SIG-M5 treated with dmso at 0.1 percent for 504 hours (cell line): ENCODE measurements around the gene CHD9.
A peak's percentile ranks its signal among the peaks of the same experiment; 100 is the strongest.

Experiments
- DNase-seq: peaks from one replicate; lab custom pipeline; 2025; ENCODE audit not compliant: unreplicated experiment; lab: John Stamatoyannopoulos, UW

Gene CHD9

DNA sequence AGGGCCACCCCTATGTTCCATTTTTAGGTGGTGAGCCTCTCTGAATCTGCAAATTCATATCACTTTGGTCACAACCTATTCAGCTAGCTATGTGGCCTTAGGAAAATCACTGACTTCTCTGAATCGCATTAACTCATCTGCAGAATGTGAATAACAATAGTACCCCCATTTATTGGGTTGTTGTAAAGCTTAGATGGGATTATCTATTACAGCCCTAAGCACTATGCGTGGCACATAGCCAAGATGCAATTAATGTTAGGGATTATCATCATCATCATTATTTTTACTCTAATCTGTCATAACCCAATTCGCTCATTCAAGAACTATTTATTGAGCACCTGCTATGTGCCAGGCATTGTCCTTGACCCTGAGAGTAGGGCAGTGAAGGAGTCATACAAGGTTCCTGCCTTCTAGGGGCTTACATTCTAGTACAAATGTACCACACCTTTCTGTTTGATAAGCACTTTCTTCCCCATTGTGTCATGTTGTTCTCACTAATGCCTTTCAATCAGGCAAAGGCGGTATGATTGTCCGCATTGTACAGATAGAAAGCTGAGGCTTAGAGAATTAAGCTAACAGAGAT lies 38.5 kb downstream of the CHD9 start:
- DNase-seq: no peak

DNA sequence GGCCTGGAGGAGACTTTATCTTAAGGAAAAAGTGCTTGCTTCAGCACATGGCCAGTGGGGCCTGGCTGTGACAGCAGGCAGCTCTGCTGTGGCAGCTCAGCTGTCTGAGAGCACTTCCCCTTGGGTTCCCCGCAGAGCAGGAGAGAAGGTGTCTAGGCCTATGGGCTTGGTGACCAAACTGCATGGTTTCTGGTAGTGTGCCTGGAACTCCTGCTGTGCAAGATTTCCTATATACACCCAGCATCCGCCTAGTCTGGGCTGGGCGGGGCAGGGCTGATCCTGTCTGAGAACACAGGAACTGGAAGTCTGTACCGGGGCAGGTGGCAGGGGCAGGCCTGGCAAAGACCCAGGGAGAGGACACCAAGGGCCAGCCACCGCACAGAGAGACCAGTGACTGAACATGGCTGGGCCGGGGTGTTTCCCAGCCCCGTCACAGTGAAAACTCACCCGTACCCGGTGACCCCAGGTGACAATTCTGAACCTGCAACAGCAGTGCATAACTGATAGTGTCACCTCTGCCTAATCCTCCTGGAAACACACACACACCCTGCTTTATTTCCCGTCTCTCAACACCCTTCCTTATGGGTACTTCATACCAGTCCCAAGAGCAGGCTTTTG lies 39.3 kb downstream of the CHD9 start:
- peak; percentile 77 for DNase-seq

DNA sequence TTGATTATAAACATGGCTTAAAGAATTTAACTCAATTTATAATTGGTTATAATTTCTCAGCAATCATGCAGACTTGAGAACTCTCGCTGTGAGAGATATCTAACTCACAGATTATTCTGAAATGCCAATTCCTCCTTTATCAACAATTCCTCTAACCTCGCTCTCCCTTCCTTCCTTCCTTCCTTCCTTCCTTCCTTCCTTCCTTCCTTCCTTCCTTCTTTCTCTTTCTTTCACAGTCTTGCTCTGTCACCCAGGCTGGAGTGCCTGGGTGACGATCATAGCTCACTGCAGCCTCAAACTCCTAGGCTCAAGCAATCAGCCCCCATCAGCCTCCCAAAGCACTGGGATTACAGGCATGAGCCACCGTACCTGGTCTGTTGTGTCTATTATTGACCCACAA lies 42.4 kb downstream of the CHD9 start:
- no peak for DNase-seq

- peak; percentile 87 for DNase-seq
Observed at GRCh38 chr16:53098526-53099317, 43.9 kb downstream of the CHD9 start.

DNA sequence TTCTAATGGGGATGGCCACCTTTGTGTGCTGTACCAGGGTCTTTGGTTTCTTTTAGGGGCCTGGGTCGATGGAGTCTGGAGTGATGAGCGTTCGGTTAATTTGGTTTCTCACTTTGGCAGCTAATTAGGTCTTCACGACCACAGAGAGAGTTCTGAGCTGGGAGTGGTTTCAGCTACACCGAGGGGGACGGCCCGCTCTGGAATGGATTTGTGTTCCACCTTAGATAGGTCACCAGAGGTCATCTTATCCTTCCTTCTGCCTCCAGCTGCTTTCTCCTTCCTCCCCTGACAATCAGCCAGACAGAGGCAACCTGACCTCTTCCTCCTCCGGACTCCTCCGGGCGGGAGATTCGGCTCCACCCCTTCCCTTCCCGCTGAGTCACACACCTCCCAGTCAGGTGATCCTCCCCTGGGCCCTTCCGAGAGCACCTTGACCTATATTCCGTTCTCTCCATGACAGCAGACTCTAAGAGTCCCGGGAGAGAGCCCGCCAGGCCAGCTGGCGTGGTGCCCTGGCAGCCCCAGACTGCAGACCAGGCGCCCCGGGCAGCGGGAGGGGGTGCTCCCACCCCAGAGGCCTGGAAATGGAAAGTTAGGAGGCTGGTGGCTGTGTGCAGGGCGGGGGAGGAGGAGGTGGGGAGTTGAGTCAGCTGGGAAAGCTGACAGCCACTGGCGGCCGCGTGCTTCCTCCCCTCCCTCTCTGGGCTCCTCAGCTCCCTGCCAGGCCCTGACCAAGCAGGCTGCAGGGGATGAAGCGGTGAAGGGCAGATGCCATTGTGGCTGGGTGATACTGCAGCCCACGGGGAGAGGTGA lies 44.7 kb downstream of the CHD9 start:
- DNase-seq: peak; percentile 57

DNA sequence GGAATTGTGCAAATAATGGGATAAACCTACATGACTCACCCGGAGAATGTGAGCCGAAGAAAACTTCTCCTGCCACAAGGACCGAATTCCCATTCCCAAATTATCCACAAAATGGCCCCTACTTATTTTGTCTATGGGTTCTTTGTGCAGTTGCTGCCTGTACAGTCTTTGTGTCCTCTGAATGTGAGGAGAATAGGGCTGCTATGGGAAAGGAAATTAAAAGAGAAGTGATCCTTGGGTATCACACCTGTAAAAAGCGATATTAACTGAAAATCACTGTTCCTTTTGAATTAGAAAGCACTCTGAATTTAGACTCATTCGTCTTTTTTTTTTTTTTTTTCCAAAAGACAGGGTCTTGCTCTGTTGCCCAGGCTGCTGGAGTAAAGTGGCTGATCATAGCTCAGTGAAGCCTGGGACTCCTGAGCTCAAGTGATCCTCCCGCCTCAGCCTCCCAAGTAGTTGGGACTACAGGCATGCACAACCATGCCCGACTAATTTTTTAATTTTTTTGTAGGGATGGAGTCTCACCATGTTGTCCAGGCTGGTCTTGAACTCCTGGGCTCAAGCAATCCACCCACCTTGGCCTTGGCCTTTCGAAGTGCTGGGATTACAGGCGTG lies 45.4 kb downstream of the CHD9 start:
- DNase-seq: no peak

DNA sequence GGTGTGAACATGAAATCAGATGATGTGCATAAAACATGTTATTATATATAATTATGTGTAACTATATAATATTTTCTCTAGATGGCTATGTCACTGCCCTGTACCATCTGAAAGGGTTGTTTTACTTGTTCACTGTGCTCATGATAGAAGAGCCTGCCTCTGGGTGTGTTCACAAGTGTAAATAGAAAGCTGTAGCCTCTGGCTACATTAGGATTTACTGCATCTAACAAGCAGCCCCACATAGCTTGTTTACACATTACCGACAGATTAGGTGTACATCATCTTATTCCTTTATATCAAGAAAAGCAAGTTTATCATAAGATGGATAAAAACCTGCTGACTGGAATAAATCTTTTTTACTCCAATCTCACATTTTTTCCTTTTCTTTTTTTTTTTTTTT lies 46.1 kb downstream of the CHD9 start:
- DNase-seq: peak; percentile 19

DNA sequence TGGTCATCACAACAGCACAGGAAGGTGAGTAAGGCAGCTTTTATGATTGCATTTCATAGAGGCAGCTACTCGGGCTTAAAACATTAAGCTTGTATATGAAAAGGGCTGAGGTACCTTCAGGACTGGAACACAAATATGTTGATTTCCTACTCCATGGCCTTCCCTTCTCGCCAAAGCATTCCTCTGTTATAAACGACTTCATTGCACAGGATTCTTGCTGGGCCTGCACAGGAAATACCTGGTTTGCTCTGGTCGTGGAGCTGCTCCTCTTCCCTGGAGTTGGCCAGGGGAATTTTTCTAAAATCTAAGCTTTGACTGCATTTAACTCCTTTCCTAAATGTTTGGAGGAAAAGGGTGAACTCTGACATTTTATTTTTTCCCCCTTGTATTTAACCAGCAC lies 49.0 kb downstream of the CHD9 start:
- DNase-seq: no peak

- no peak for DNase-seq
Observed at GRCh38 chr16:53105565-53105964, 50.8 kb downstream of the CHD9 start.

DNA sequence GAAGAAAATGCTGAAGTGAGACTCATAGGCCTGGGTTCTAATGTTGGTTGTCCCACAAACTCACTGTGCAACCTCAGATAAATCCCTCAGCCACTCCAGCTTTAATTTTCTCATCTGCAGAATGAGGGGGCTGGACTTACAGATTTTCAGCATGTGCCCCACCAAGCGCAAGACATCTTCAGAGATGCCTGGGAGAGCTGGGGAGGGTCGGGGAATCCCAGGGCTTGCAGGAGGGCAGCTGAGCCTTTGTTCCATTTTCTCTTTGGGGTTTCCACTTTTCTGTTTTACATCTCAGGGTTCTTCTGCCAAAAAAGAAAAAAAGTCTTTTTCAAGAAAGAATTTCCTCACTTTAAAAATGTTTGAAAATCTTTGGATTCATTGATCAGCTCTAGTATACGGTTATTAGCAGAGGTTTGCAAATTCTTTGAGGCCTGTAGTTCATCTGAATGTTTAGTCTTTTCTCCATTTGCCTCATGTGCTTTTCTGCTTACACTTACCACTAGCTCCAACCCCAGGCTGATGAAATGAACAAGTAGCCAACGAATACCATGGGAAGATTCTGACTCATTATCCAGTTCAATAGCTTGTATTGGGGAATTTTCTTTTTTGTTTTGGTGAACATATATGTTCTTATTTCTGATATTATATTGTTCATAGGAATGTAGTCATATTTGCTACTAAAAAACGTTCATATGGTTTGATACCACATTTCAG lies 56.4 kb downstream of the CHD9 start:
- DNase-seq: no peak

DNA sequence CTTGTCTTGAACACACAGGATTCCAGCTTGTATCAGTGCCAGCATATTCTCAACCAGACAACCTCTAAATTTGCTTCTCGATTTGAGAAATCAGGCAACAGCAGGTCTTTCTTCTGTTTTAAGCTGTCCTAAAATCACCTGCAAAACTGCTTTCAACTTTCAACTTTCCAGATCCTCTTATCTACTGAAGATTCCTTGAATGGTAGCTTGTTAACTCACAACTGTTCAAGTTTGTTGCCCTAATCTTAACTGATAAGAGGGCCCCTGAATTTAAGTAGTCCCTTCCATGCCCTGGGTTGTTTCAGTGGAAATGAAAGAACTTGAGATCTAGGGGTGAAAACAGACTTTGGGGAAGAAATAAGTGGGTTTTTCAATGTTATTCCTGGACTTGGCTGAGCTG lies 57.2 kb downstream of the CHD9 start:
- DNase-seq: no peak

DNA sequence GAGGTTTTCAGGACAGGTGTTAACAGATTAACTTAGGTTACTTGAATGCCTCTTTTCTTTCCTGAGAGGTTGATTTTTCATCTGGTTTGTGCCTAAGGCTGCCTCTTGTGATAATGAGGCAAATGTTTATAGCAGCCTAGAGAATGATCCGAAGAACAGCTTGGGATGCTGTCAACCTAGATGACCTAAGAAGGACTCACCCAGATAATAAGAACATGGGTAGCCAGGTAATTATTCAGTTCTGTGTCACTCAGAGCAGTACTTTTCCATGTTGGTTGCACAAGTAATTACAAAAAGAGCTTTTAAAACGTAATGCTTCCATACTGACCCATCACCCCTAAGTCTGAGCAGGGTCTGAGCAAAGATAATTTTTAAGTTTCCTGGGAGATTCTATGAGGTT lies 60.3 kb downstream of the CHD9 start:
- no peak for DNase-seq

DNA sequence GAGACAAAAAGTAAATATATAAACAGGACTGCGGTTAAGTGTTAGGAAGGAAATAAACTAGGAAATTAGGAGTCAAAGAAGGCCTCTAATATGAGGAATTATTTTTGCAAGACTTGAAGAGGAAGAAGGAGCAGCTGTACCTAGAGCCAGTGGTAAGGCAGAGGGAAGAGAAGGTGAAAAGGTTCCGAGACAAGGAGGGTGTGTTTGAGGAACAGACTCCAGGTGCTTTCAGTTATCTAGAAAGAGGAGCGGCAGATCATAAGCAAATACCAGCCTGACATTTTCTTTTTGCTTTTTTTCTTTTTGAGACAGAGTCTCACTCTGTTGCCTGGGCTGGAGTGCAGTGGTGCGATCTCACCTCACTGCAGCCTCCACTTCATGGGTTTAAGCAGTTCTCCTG lies 61.0 kb downstream of the CHD9 start:
- DNase-seq: no peak

GRCh38 chr16:53121043-53121620 lies 66.3 kb downstream of the CHD9 start:
- no peak for DNase-seq

DNA sequence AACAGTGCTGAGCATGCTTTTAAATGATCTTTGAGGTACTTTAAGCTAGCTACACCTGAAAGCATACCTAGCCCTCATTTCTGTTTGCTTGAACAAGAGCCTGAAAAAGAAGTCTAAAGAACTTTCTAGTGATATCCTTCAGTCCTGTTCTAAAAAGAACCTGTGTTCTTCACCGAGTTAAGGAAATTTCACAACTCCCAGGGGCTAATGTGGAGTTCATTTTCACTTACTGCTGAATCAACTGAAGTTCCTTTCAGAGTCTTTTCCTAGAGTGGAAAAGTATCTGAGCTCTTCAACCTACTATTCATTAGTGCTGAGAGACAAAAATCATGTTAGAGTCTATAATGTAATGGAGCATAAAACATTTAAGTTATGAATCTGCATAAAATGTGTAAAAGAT lies 66.9 kb downstream of the CHD9 start:
- DNase-seq: no peak

- no peak for DNase-seq
Observed at GRCh38 chr16:53123747-53124146, 69.0 kb downstream of the CHD9 start.

DNA sequence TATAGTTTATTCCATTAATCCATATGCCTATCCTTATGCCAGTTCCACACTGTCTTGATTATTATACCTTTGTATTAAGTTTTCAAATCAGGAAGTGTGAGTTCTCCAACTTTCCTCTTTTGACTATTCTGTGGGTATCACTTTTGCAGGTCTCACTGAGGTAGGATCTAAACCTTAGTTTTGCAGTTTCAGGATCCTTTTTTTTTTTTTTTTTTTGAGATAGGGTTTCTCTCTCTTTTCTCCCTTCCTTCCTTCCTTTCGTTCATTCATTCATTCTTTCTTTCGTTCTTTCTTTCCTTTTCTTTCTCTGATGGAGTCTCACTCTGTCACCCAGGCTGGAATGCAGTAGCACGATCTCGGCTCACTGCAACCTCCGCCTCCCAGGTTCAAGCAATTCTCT lies 71.6 kb downstream of the CHD9 start:
- no peak for DNase-seq

GRCh38 chr16:53129281-53130158 lies 74.7 kb downstream of the CHD9 start:
- no peak for DNase-seq
